ENCODE data around the gene GTF2H3. TPM values are rescaled to one million over a fixed set of nuclear protein-coding genes. Genes with fewer than 3 reads are reported as not detected.

GTF2H3 gene
- total and polyA plus RNA-seq, 5 donors from 2014 or later = 15.3 to 32.6 (median 27.2) TPM

DNA sequence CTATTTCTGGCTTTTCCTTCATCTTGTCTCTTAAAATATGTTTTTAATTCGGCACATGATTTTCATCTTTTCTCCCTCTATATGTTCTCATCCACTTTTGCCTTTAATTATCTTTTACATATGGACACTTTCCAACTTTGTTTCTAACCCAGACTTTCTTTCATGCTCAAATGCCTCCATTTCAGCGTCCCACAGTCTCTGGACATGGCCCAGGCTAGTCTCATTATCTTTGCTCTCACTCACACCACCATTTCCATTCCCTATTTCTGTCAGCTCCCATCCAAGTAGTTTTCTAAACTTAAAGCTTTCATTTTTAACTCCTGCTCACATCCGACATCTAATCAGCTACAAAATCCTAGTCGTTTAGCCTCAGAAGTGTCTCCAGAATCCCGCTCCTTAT lies 14.8 kb downstream of the GTF2H3 start:
- ATAC-seq (ENCODE audit: low read depth in 2 of 2) = no peak
- H3K4me3 Mint-ChIP-seq = no peak overlapping the region
- no peaks in the 10 kb centered on the region for H3K9me3 ChIP-seq (ENCODE audit: control insufficient read depth in 2 of 2, low read length in 2 of 2)
- no peaks in the 10 kb centered on the region for H3K9me3 Mint-ChIP-seq
- no peaks in the 10 kb centered on the region for H3K27me3 ChIP-seq (ENCODE audit: control insufficient read depth, insufficient read depth, low read length)
- no peak overlapping the region for H3K27ac ChIP-seq (ENCODE audit: insufficient read depth, low read length, poor library complexity, severe bottlenecking)
- no peak overlapping the region for H3K27ac Mint-ChIP-seq
- no peak for DNase-seq
- H3K4me3 ChIP-seq (ENCODE audit: low read depth, low read length) = no peak overlapping the region
- peaks cover 0 to 5% (median 0%) of the 10 kb centered on the region in 4 donors for H3K4me1 Mint-ChIP-seq
- no peaks in the 10 kb centered on the region for H3K27me3 Mint-ChIP-seq
- H3K36me3 ChIP-seq (ENCODE audit: control insufficient read depth, insufficient read depth, low read length) = peaks cover 50% of the 10 kb centered on the region
- no peaks in the 10 kb centered on the region for H3K4me1 ChIP-seq (ENCODE audit: control insufficient read depth, insufficient read depth, low read length, poor library complexity, severe bottlenecking)
- H3K36me3 Mint-ChIP-seq = peaks cover 22% of the 10 kb centered on the region

DNA sequence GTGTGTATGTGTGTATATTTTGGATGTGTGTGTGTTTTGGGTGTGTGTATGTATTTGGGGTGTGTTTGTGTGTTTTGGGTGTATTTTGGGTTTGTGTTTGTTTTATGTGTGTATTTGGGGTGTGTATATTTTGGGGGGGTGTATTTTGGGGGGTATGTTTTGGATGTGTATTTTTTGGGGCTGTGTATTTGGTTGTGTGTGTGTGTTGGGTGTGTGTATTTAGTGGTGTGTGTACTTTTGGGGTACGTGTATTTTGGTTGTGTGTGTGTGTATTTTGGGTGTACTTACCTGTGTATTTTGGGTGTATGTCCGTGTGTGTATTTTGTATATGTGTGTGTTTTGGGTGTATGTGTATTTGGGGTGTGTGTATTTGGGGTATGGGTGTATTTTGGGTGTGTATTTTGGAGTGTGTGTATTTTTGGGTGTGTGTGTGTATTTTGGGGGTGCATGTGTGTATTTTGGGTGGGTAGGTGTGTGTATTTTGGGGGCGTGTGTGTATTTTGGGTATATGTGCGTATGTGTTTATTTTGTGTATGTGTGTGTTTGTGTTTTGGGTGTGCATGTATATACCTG lies 20.6 kb downstream of the GTF2H3 start:
- no peak for ATAC-seq (ENCODE audit: low read depth in 2 of 2)
- H3K36me3 ChIP-seq (ENCODE audit: control insufficient read depth, insufficient read depth, low read length) = peaks cover 34% of the 10 kb centered on the region
- Mint-ChIP-seq H3K36me3 (peaks cover 39% of the 10 kb centered on the region), H3K27ac (peak overlapping the region in 1 of 3 donors; percentile 36), H3K9me3 (no peaks in the 10 kb centered on the region), H3K4me1 (peaks cover 0 to 6% (median 3%) of the 10 kb centered on the region in 4 donors), H3K4me3 (no peak overlapping the region), H3K27me3 (no peaks in the 10 kb centered on the region)
- no peaks in the 10 kb centered on the region for H3K9me3 ChIP-seq (ENCODE audit: control insufficient read depth in 2 of 2, low read length in 2 of 2)
- no peak overlapping the region for H3K4me3 ChIP-seq (ENCODE audit: low read depth, low read length)
- H3K27me3 ChIP-seq (ENCODE audit: control insufficient read depth, insufficient read depth, low read length) = no peaks in the 10 kb centered on the region
- H3K4me1 ChIP-seq (ENCODE audit: control insufficient read depth, insufficient read depth, low read length, poor library complexity, severe bottlenecking) = no peaks in the 10 kb centered on the region
- DNase-seq = no peak
- H3K27ac ChIP-seq (ENCODE audit: insufficient read depth, low read length, poor library complexity, severe bottlenecking) = no peak overlapping the region

DNA sequence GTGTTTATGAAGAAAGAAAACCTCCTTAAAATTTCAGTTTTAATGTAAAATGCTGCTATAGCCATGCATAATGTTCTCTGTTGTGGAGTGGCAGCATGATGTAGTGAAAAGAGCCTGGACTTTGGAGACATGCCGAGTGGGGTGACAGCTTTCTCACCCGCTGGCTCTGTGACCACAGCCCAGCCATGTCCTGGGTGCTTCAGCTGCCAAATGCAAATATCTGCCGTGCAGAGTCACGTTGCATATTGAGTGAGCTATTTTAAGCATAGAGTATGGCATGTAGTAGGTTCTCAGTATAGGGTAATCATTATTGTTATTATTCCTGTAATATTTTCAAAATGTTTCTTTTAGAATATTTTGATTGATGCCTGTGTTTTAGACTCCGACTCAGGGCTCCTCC lies 21.8 kb downstream of the GTF2H3 start:
- H3K36me3 ChIP-seq (ENCODE audit: control insufficient read depth, insufficient read depth, low read length) = peaks cover 29% of the 10 kb centered on the region
- ATAC-seq (ENCODE audit: low read depth in 2 of 2) = no peak

DNA sequence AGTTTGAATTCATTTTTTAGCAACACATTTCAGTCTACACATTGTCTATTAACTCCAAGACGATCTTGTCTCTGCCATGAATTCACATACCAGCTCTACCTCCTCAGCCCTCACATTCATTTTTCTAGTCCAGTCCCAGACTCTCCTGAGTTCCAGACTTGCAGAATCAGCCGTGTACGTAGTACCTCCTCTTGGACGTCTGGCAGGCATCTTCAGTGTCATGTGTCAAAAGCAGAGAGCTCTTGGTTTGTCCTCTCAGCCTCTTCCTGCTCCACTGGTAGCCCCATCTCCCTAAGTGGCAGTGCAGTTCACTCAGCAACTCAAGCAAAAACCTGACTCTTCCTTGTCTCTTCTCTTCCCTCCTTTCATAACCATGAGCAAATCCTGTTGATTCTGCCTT lies 22.8 kb downstream of the GTF2H3 start:
- Histone ChIP-seq H3K4me1 (ENCODE audit: control insufficient read depth, insufficient read depth, low read length, poor library complexity, severe bottlenecking) (no peaks in the 10 kb centered on the region), H3K27me3 (ENCODE audit: control insufficient read depth, insufficient read depth, low read length) (no peaks in the 10 kb centered on the region), H3K27ac (ENCODE audit: insufficient read depth, low read length, poor library complexity, severe bottlenecking) (no peak overlapping the region), H3K9me3 (ENCODE audit: control insufficient read depth in 2 of 2, low read length in 2 of 2) (no peaks in the 10 kb centered on the region), H3K4me3 (ENCODE audit: low read depth, low read length) (no peak overlapping the region), H3K36me3 (ENCODE audit: control insufficient read depth, insufficient read depth, low read length) (peaks cover 24% of the 10 kb centered on the region)
- ATAC-seq (ENCODE audit: low read depth in 2 of 2) = no peak
- Mint-ChIP-seq H3K9me3 (no peaks in the 10 kb centered on the region), H3K36me3 (peaks cover 40% of the 10 kb centered on the region), H3K4me1 (peaks cover 0 to 10% (median 7%) of the 10 kb centered on the region in 4 donors), H3K27me3 (no peaks in the 10 kb centered on the region), H3K27ac (no peak overlapping the region), H3K4me3 (no peak overlapping the region)
- no peak for DNase-seq

More for the DNA sequence above, 21.8 kb downstream of the GTF2H3 start:
- H3K9me3 ChIP-seq (ENCODE audit: control insufficient read depth in 2 of 2, low read length in 2 of 2) = no peaks in the 10 kb centered on the region
- H3K9me3 Mint-ChIP-seq = no peaks in the 10 kb centered on the region
- H3K4me3 Mint-ChIP-seq = no peak overlapping the region
- H3K36me3 Mint-ChIP-seq = peaks cover 43% of the 10 kb centered on the region
- DNase-seq = no peak
- H3K4me1 ChIP-seq (ENCODE audit: control insufficient read depth, insufficient read depth, low read length, poor library complexity, severe bottlenecking) = no peaks in the 10 kb centered on the region
- peaks cover 0 to 10% (median 7%) of the 10 kb centered on the region in 4 donors for H3K4me1 Mint-ChIP-seq
- H3K4me3 ChIP-seq (ENCODE audit: low read depth, low read length) = no peak overlapping the region
- H3K27me3 ChIP-seq (ENCODE audit: control insufficient read depth, insufficient read depth, low read length) = no peaks in the 10 kb centered on the region
- H3K27me3 Mint-ChIP-seq = no peaks in the 10 kb centered on the region
- H3K27ac Mint-ChIP-seq = no peak overlapping the region
- H3K27ac ChIP-seq (ENCODE audit: insufficient read depth, low read length, poor library complexity, severe bottlenecking) = no peak overlapping the region

DNA sequence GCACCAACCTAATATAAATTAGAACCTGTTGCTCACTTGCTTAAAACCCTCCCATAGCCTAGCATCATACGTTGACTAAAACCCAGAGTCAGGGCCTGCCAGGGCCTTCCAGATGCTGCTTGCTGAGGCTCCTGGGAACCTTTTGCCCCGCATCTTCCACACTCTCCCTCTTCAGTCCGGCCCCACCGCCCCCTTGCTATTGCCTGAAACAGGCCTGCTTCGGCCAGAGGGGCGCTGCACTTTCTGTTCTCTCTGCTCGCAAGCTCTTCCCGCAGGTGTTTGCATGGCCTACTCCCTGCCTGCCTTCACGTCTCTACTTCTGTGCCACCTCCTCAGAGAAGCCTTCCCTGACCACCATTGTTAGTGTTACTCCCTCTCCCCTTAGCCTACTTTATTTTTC lies 23.6 kb downstream of the GTF2H3 start:
- DNase-seq (no peak), ATAC-seq (ENCODE audit: low read depth in 2 of 2) (no peak)
- H3K9me3 Mint-ChIP-seq = no peaks in the 10 kb centered on the region
- H3K4me3 ChIP-seq (ENCODE audit: low read depth, low read length) = no peak overlapping the region
- no peaks in the 10 kb centered on the region for H3K27me3 Mint-ChIP-seq
- H3K4me1 ChIP-seq (ENCODE audit: control insufficient read depth, insufficient read depth, low read length, poor library complexity, severe bottlenecking) = no peaks in the 10 kb centered on the region
- peaks cover 36% of the 10 kb centered on the region for H3K36me3 Mint-ChIP-seq
- no peak overlapping the region for H3K27ac ChIP-seq (ENCODE audit: insufficient read depth, low read length, poor library complexity, severe bottlenecking)
- H3K4me3 Mint-ChIP-seq = no peak overlapping the region
- no peaks in the 10 kb centered on the region for H3K9me3 ChIP-seq (ENCODE audit: control insufficient read depth in 2 of 2, low read length in 2 of 2)
- H3K27me3 ChIP-seq (ENCODE audit: control insufficient read depth, insufficient read depth, low read length) = no peaks in the 10 kb centered on the region
- H3K27ac Mint-ChIP-seq = no peak overlapping the region
- peaks cover 24% of the 10 kb centered on the region for H3K36me3 ChIP-seq (ENCODE audit: control insufficient read depth, insufficient read depth, low read length)
- peaks cover 0 to 10% (median 7%) of the 10 kb centered on the region in 4 donors for H3K4me1 Mint-ChIP-seq

DNA sequence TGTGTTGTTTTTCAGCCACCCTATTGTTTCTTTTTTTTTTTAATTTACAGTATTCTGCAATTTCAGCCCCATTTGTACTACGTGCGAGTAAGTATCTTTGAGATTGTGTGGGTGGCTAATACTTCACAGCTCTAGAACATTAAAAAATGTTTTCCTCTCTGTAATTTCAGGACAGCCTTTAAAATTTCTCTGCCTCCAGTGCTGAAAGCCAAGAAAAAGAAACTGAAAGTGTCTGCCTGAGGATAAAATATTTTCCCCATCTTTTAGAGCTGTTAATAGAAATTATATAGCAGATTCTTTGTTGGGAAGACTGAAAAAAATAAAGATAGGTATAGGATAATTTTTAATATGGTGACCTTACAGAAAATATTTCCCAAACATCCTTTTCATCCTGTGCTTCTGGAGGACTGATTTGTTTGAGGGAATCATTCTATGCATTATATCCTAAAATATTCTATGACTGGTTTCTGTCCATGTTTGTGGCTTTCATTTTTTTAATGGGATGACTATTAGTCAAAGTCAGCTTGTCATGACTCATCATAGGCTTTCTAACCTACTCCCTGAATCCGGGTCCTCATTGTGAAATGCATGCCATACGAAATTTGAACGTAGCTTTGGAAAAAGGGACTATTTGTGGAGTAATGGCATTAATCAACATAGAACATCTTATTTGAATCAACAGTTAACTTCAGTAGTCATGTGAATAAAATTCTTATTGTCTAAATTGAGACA lies 26.5 kb downstream of the GTF2H3 start:
- H3K36me3 ChIP-seq (ENCODE audit: control insufficient read depth, insufficient read depth, low read length) = peaks cover 19% of the 10 kb centered on the region
- peaks cover 22% of the 10 kb centered on the region for H3K36me3 Mint-ChIP-seq
- H3K27me3 Mint-ChIP-seq = no peaks in the 10 kb centered on the region
- no peaks in the 10 kb centered on the region for H3K4me1 ChIP-seq (ENCODE audit: control insufficient read depth, insufficient read depth, low read length, poor library complexity, severe bottlenecking)
- ATAC-seq (ENCODE audit: low read depth in 2 of 2) = no peak
- H3K27ac ChIP-seq (ENCODE audit: insufficient read depth, low read length, poor library complexity, severe bottlenecking) = no peak overlapping the region
- peak overlapping the region; percentile 49 for H3K4me3 ChIP-seq (ENCODE audit: low read depth, low read length)
- no peak for DNase-seq
- H3K27ac Mint-ChIP-seq = peak overlapping the region in 2 of 3 donors; percentile 62 to 87
- no peaks in the 10 kb centered on the region for H3K9me3 ChIP-seq (ENCODE audit: control insufficient read depth in 2 of 2, low read length in 2 of 2)
- peak overlapping the region in 2 of 4 donors; percentile 13 to 21 for H3K4me3 Mint-ChIP-seq
- H3K9me3 Mint-ChIP-seq = no peaks in the 10 kb centered on the region
- H3K27me3 ChIP-seq (ENCODE audit: control insufficient read depth, insufficient read depth, low read length) = no peaks in the 10 kb centered on the region
- H3K4me1 Mint-ChIP-seq = peaks cover 0 to 10% (median 6%) of the 10 kb centered on the region in 4 donors

DNA sequence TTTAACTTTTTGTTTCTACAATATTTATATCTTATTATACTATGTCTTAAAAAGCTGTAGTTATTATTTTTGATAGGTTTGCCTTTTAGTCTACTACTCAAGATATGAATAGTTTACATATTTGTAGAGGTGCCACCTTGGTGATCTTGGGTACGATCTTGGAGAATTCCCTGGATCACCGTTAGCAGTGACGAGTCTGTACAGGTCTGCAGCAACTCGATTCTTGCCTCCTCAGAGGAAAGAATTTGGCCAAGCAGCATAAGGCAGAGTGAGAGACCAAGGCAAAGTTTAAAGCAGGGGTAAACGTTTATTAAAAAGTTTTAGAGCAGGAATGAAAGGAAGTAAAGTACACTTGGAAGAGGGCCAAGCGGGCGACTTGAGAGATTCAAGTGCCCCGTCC lies 34.1 kb downstream of the GTF2H3 start:
- H3K4me3 ChIP-seq (ENCODE audit: low read depth, low read length) = no peak overlapping the region
- no peak overlapping the region for H3K4me3 Mint-ChIP-seq
- H3K36me3 ChIP-seq (ENCODE audit: control insufficient read depth, insufficient read depth, low read length) = no peaks in the 10 kb centered on the region
- no peaks in the 10 kb centered on the region for H3K9me3 ChIP-seq (ENCODE audit: control insufficient read depth in 2 of 2, low read length in 2 of 2)
- H3K4me1 Mint-ChIP-seq = peaks cover 3 to 21% (median 10%) of the 10 kb centered on the region in 4 donors
- DNase-seq (no peak), ATAC-seq (ENCODE audit: low read depth in 2 of 2) (no peak)
- no peak overlapping the region for H3K27ac ChIP-seq (ENCODE audit: insufficient read depth, low read length, poor library complexity, severe bottlenecking)
- H3K36me3 Mint-ChIP-seq = no peaks in the 10 kb centered on the region
- no peaks in the 10 kb centered on the region for H3K9me3 Mint-ChIP-seq
- H3K4me1 ChIP-seq (ENCODE audit: control insufficient read depth, insufficient read depth, low read length, poor library complexity, severe bottlenecking) = peaks cover 15% of the 10 kb centered on the region
- H3K27ac Mint-ChIP-seq = no peak overlapping the region
- H3K27me3 Mint-ChIP-seq = no peaks in the 10 kb centered on the region
- no peaks in the 10 kb centered on the region for H3K27me3 ChIP-seq (ENCODE audit: control insufficient read depth, insufficient read depth, low read length)
